Measurements from ENCODE around the gene LONP1.

LONP1 gene

DNA sequence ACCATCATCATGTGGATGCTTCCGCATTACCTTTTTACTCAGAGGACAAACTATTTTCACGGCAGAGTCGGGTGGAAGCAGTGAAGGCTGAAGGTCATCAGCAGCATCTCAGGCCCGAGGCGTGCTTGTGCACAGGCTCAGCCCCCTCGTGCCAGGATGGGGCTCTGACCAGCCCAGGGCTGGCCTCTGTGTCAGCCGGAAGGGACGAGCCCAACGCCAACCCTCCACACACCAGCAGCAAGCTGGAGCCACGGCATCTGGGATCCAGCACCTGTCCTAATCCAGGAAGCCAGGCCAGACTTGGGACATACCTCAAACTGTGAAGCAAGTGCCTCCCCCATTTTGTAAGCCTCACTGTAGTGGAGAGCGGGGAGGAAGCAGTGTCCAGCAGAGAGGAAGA is 50.7 kb downstream of the LONP1 start:
- Histone ChIP-seq H3F3A (ENCODE audit: insufficient read depth, low read length) (peaks cover 3% of the 10 kb centered on the region; the same call in 1 of the 2 replicates), H3K27ac (ENCODE audit: low read length) (no peak overlapping the region), H3K36me3 (replicated peaks; ENCODE audit: insufficient read depth, low read length) (peaks cover 22% of the 10 kb centered on the region), H3K79me2 (ENCODE audit: low read length) (0 out of 2 replicates have a peak, but pooled peaks cover 7% of the 10 kb centered on the region), H3K27me3 (replicated peaks; ENCODE audit: insufficient read depth, low read length) (no peaks in the 10 kb centered on the region), H3K4me2 (ENCODE audit: low read depth, low read length) (no peak overlapping the region), H3K4me1 (ENCODE audit: low read length) (no peaks in the 10 kb centered on the region), H4K20me1 (ENCODE audit: insufficient read depth, low read length) (no peaks in the 10 kb centered on the region), H3K9me3 (replicated peaks; ENCODE audit: insufficient read depth, low read length) (no peaks in the 10 kb centered on the region), H3K9ac (ENCODE audit: low read length) (no peak overlapping the region), H3K4me3 (ENCODE audit: low read length) (no peak overlapping the region), H2AFZ (ENCODE audit: low read length) (no peak overlapping the region), H3K9me2 (replicated peaks; ENCODE audit: insufficient read depth, low read length) (no peaks in the 10 kb centered on the region)
- no peak for TF ChIP-seq EZH2 (optimal IDR thresholded peaks at IDR 0.05; ENCODE audit: low read depth, low read length)
- TF ChIP-seq EZH2phosphoT487 (IDR thresholded peaks at IDR 0.05; ENCODE audit: low read length) = no peak
- TF ChIP-seq, protein P1, sequence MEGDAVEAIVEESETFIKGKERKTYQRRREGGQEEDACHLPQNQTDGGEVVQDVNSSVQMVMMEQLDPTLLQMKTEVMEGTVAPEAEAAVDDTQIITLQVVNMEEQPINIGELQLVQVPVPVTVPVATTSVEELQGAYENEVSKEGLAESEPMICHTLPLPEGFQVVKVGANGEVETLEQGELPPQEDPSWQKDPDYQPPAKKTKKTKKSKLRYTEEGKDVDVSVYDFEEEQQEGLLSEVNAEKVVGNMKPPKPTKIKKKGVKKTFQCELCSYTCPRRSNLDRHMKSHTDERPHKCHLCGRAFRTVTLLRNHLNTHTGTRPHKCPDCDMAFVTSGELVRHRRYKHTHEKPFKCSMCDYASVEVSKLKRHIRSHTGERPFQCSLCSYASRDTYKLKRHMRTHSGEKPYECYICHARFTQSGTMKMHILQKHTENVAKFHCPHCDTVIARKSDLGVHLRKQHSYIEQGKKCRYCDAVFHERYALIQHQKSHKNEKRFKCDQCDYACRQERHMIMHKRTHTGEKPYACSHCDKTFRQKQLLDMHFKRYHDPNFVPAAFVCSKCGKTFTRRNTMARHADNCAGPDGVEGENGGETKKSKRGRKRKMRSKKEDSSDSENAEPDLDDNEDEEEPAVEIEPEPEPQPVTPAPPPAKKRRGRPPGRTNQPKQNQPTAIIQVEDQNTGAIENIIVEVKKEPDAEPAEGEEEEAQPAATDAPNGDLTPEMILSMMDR (IDR thresholded peaks at IDR 0.05; ENCODE audit: low read length) = no peak
- DNase-seq = no peak

DNA sequence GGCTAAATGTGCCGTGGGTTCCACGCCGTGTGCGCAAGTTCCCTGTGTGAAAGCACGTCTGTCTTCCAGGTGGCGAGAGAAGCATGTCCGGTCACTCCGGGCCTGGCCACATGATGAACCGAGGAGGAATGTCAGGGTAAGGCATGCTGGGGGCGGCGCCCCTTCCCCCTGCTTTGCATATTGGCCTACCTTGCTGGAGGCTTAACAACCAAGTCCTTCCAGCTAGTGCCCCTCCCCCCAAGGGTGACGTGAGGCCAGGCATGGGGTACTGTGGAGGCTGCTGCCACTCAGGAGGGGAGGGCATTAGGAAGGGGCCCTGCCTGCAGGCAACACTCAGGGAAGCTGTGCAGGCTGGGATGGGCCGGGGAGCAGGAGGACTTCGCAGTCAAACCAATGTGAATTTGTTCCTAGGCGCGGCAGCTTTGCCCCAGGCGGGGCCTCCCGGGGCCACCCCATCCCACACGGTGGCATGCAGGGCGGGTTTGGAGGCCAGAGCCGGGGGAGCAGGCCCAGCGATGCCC is 52.1 kb downstream of the LONP1 start:
- Histone ChIP-seq H2AFZ (ENCODE audit: low read length) (no peak overlapping the region), H3K27ac (ENCODE audit: low read length) (no peak overlapping the region), H3K9me2 (replicated peaks; ENCODE audit: insufficient read depth, low read length) (no peaks in the 10 kb centered on the region), H3K9ac (ENCODE audit: low read length) (no peak overlapping the region), H3K27me3 (replicated peaks; ENCODE audit: insufficient read depth, low read length) (no peaks in the 10 kb centered on the region), H4K20me1 (ENCODE audit: insufficient read depth, low read length) (no peaks in the 10 kb centered on the region), H3F3A (ENCODE audit: insufficient read depth, low read length) (peaks cover 3% of the 10 kb centered on the region; the same call in 1 of the 2 replicates), H3K9me3 (replicated peaks; ENCODE audit: insufficient read depth, low read length) (no peaks in the 10 kb centered on the region), H3K36me3 (replicated peaks; ENCODE audit: insufficient read depth, low read length) (peaks cover 29% of the 10 kb centered on the region), H3K79me2 (ENCODE audit: low read length) (peaks cover 16% of the 10 kb centered on the region), H3K4me2 (ENCODE audit: low read depth, low read length) (no peak overlapping the region), H3K4me1 (ENCODE audit: low read length) (no peaks in the 10 kb centered on the region), H3K4me3 (ENCODE audit: low read length) (no peak overlapping the region)
- TF ChIP-seq, protein P1 (IDR thresholded peaks at IDR 0.05; ENCODE audit: low read length) = no peak
- TF ChIP-seq EZH2 (optimal IDR thresholded peaks at IDR 0.05; ENCODE audit: low read depth, low read length) = no peak
- no peak for TF ChIP-seq EZH2phosphoT487 (IDR thresholded peaks at IDR 0.05; ENCODE audit: low read length)
- DNase-seq = no peak

DNA sequence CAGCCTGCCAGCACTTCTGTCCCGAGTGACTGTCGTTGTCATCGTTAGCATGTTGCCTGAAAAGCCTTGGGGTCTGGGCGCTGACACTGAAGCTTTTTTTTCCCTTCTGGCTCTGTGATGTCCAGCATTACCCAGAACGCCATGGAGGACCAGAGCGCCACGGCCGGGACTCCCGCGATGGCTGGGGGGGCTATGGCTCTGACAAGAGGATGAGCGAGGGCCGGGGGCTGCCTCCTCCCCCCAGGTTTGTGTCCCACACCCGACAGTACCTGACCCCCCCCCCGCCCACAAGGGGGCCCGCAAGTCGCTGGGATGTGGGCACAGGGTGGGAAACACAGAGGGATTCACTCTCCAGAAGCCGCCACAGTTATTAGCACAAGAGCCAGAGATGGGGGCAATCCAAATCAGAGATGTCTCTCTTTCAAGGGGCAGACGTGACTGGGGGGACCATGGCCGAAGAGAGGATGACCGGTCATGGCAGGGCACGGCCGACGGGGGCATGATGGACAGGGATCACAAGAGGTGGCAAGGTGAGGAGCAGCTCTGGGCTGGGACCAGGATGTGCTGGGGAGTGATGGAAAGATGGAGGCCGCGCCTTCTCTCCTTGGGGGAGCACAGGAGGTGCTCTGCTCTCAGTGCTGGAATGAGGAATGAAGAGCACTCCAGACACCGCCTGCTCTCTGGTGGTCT is 52.9 kb downstream of the LONP1 start:
- no peak overlapping the region for H3K4me2 ChIP-seq (ENCODE audit: low read depth, low read length)
- no peaks in the 10 kb centered on the region for H3K27me3 ChIP-seq (replicated peaks; ENCODE audit: insufficient read depth, low read length)
- no peaks in the 10 kb centered on the region for H3K9me3 ChIP-seq (replicated peaks; ENCODE audit: insufficient read depth, low read length)
- H3K36me3 ChIP-seq (replicated peaks; ENCODE audit: insufficient read depth, low read length) = peaks cover 29% of the 10 kb centered on the region
- H3K9me2 ChIP-seq (replicated peaks; ENCODE audit: insufficient read depth, low read length) = no peaks in the 10 kb centered on the region
- no peak overlapping the region for H2AFZ ChIP-seq (ENCODE audit: low read length)
- no peak overlapping the region for H3K27ac ChIP-seq (ENCODE audit: low read length)
- H3K79me2 ChIP-seq (ENCODE audit: low read length) = peaks cover 16% of the 10 kb centered on the region
- no peak for DNase-seq
- H3F3A ChIP-seq (ENCODE audit: insufficient read depth, low read length) = peaks cover 3% of the 10 kb centered on the region; the same call in 1 of the 2 replicates
- H4K20me1 ChIP-seq (ENCODE audit: insufficient read depth, low read length) = no peaks in the 10 kb centered on the region
- no peak overlapping the region for H3K9ac ChIP-seq (ENCODE audit: low read length)
- no peak overlapping the region for H3K4me3 ChIP-seq (ENCODE audit: low read length)
- no peaks in the 10 kb centered on the region for H3K4me1 ChIP-seq (ENCODE audit: low read length)
- TF ChIP-seq EZH2 (optimal IDR thresholded peaks at IDR 0.05; ENCODE audit: low read depth, low read length) (no peak), EZH2phosphoT487 (IDR thresholded peaks at IDR 0.05; ENCODE audit: low read length) (no peak)
- TF ChIP-seq, protein P1 (IDR thresholded peaks at IDR 0.05; ENCODE audit: low read length) = no peak
